ENCODE data around the gene ATP5PD.

ATP5PD gene

GRCh38 chr17:75046407-75047289, at the start of gene ATP5PD, which contains the start of gene KCTD2:
Gene ATP5PD (minus strand): TSS chr17:75046969. CDS start chr17:75042650, 4,319 bp downstream.
Gene KCTD2 (plus strand): TSS chr17:75047225. CDS start chr17:75047251, 26 bp downstream.
- peak; percentile 81 to 90 (median 88) for DNase-seq (ENCODE audit: low read depth in 3 of 3, low spot score in 1 of 3)

- DNase-seq (ENCODE audit: low read depth in 3 of 3, low spot score in 1 of 3), result no peak
Observed at GRCh38 chr17:75096082-75096625, 49.4 kb upstream of the ATP5PD start.

GRCh38 chr17:75094871-75095399, 48.2 kb upstream of the ATP5PD start:
- no peak for DNase-seq (ENCODE audit: low read depth in 3 of 3, low spot score in 1 of 3)

- DNase-seq (ENCODE audit: low read depth in 3 of 3, low spot score in 1 of 3), result no peak
Observed at GRCh38 chr17:75093548-75094158, 46.9 kb upstream of the ATP5PD start.

- DNase-seq (ENCODE audit: low read depth in 3 of 3, low spot score in 1 of 3), result no peak
Observed at GRCh38 chr17:75091855-75092327, 45.1 kb upstream of the ATP5PD start.

- DNase-seq (ENCODE audit: low read depth in 3 of 3, low spot score in 1 of 3), result no peak
Observed at GRCh38 chr17:75090871-75091854, 44.4 kb upstream of the ATP5PD start.

- no peak for DNase-seq (ENCODE audit: low read depth in 3 of 3, low spot score in 1 of 3)
Observed at GRCh38 chr17:75088465-75089417, 42.0 kb upstream of the ATP5PD start.

- DNase-seq (ENCODE audit: low read depth in 3 of 3, low spot score in 1 of 3), result no peak
Observed at GRCh38 chr17:75087558-75088453, 41.0 kb upstream of the ATP5PD start, which contains the start of gene SLC16A5. Gene SLC16A5 (plus strand): TSS chr17:75087954. CDS start chr17:75093637, 5,683 bp downstream.

- DNase-seq (ENCODE audit: low read depth in 3 of 3, low spot score in 1 of 3), result no peak
Observed at GRCh38 chr17:75087182-75087557, 40.4 kb upstream of the ATP5PD start.

- no peak for DNase-seq (ENCODE audit: low read depth in 3 of 3, low spot score in 1 of 3)
Observed at GRCh38 chr17:75086496-75087181, 39.9 kb upstream of the ATP5PD start.

GRCh38 chr17:75084039-75084660, 37.4 kb upstream of the ATP5PD start:
- no peak for DNase-seq (ENCODE audit: low read depth in 3 of 3, low spot score in 1 of 3)

GRCh38 chr17:75082683-75083082, 35.9 kb upstream of the ATP5PD start:
- DNase-seq (ENCODE audit: low read depth in 3 of 3, low spot score in 1 of 3), result no peak

- no peak for DNase-seq (ENCODE audit: low read depth in 3 of 3, low spot score in 1 of 3)
Observed at GRCh38 chr17:75081611-75082540, 35.1 kb upstream of the ATP5PD start.

- DNase-seq (ENCODE audit: low read depth in 3 of 3, low spot score in 1 of 3), result no peak
Observed at GRCh38 chr17:75079023-75079373, 32.2 kb upstream of the ATP5PD start.

- DNase-seq (ENCODE audit: low read depth in 3 of 3, low spot score in 1 of 3), result no peak
Observed at GRCh38 chr17:75078284-75079022, 31.7 kb upstream of the ATP5PD start.

Data from stimulated activated CD4-positive, alpha-beta T cell treated with anti-CD3 and anti-CD28 coated beads, TNF-alpha, amount 100 ng/mL, for 1 hour (primary cell).